HepG2 (cell line): ENCODE data around the gene CCDC87. TPM values are rescaled to one million over a fixed set of nuclear protein-coding genes. Genes with fewer than 3 reads are reported as not detected.
A peak's percentile ranks its signal among the peaks of the same experiment; 100 is the strongest.

ENCODE experiments used
- ATF7-NPFF ChIP-seq: sonication (generic); formaldehyde crosslinking; IDR thresholded peaks from 2 replicates; pipeline ENCODE4 v1.8.1; 2023; ENCODE audit warnings: mild to moderate bottlenecking, low read depth, missing genetic modification reagents, moderate library complexity
- ATM ChIP-seq: fragments of 450-650 bp; IDR thresholded peaks from 2 replicates; pipeline ENCODE4 v1.7.1; 2017; ENCODE audit warnings: mild to moderate bottlenecking, borderline replicate concordance
- BCL6 ChIP-seq: IDR thresholded peaks from 2 replicates; pipeline ENCODE4 v1.6.1; 2016; ENCODE audit warnings: missing genetic modification reagents, missing compliant biosample characterization
- FOXP1 ChIP-seq, 2 experiments: fragments of 450-650 bp in 1 of 2; IDR thresholded peaks; 2 replicates each; pipeline ENCODE4 v1.6.1; 2017 to 2018; ENCODE audit warnings: antibody characterized with exemption in 1 of 2
- KLF9 ChIP-seq: IDR thresholded peaks from 2 replicates; pipeline ENCODE4 v1.6.1; 2016; ENCODE audit warnings: low read depth
- NCOA2 ChIP-seq: sonication (generic); formaldehyde crosslinking; IDR thresholded peaks from 2 replicates; pipeline ENCODE4 v1.8.0; 2022; ENCODE audit warnings: inconsistent platforms
- NPAS2 ChIP-seq: sonication (generic); formaldehyde crosslinking; IDR thresholded peaks from 2 replicates; pipeline ENCODE4 v1.8.0; 2022; ENCODE audit warnings: mild to moderate bottlenecking, missing genetic modification reagents, borderline replicate concordance
- PAWR ChIP-seq: sonication (generic); formaldehyde crosslinking; IDR thresholded peaks from 2 replicates; pipeline ENCODE4 v1.4.0; 2020; ENCODE audit warnings: missing genetic modification reagents, mild to moderate bottlenecking, borderline replicate concordance
- PLRG1 ChIP-seq: fragments of 450-650 bp; conservative IDR thresholded peaks from 2 replicates; pipeline ENCODE4 v1.6.1; 2016
- SIX1 ChIP-seq: sonication (generic); formaldehyde crosslinking; IDR thresholded peaks from 2 replicates; pipeline ENCODE4 v1.4.0; 2020; ENCODE audit warnings: missing genetic modification reagents, borderline replicate concordance
- ZBTB21 ChIP-seq: sonication (generic); formaldehyde crosslinking; IDR thresholded peaks from 2 replicates; pipeline ENCODE4 v1.4.0; 2020; ENCODE audit warnings: missing genetic modification reagents
- ZEB1 ChIP-seq: IDR thresholded peaks from 2 replicates; pipeline ENCODE4 v1.6.1; 2012; ENCODE audit warnings: mild to moderate bottlenecking, low read depth, inconsistent platforms; ENCODE audit not compliant: insufficient replicate concordance
- ZFY ChIP-seq: sonication (generic); formaldehyde crosslinking; IDR thresholded peaks from 2 replicates; pipeline ENCODE4 v1.4.0; 2020; ENCODE audit warnings: missing genetic modification reagents
- ZNF143 ChIP-seq: sonication (generic); formaldehyde crosslinking; IDR thresholded peaks from 2 replicates; pipeline ENCODE4 v1.4.0; 2020; ENCODE audit warnings: missing genetic modification reagents
- ZNF530 ChIP-seq: sonication (generic); formaldehyde crosslinking; IDR thresholded peaks from 2 replicates; pipeline ENCODE4 v1.5.0; 2020; ENCODE audit warnings: low read depth, mild to moderate bottlenecking, missing genetic modification reagents
- ZNF569 ChIP-seq: sonication (generic); formaldehyde crosslinking; IDR thresholded peaks from 2 replicates; pipeline ENCODE4 v1.5.0; 2020; ENCODE audit warnings: mild to moderate bottlenecking, missing genetic modification reagents, moderate library complexity, borderline replicate concordance
- ZNF616 ChIP-seq: sonication (generic); formaldehyde crosslinking; IDR thresholded peaks from 2 replicates; pipeline ENCODE4 v1.5.0; 2020; ENCODE audit warnings: low read depth, mild to moderate bottlenecking, missing genetic modification reagents
- ZNF850 ChIP-seq: sonication (generic); formaldehyde crosslinking; conservative IDR thresholded peaks from 2 replicates; pipeline ENCODE4 v1.9.0; 2021; ENCODE audit warnings: mild to moderate bottlenecking, missing genetic modification reagents
- polyA plus RNA-seq, 8 experiments: library from polyadenylated mRNA; depleted of rRNA in 3 of 8; stranded (reverse) in 7 of 8; unstranded in 1 of 8; fragments of >200 nt; fragmentation: Illumina TruSeq in 4 of 8; extraction: Trizol in 4 of 8; gene quantifications; 2 replicates each; pipeline versions ENCODE4 v1.2.1 to v1.2.3, GENCODE V29; 2011 to 2016; ENCODE audit warnings: low read depth in 4 of 8, missing spikeins in 1 of 8, mixed read lengths in 1 of 8; ENCODE audit not compliant: insufficient read depth in 1 of 8
- total RNA-seq, 5 experiments: library from RNA; depleted of rRNA; stranded (reverse); fragments of >200 nt; fragmentation: Illumina TruSeq; extraction: Trizol; gene quantifications; 2 replicates each; pipeline ENCODE4 v1.2.3, GENCODE V29; 2016; ENCODE audit warnings: low read depth in 1 of 5
- TF ChIP-seq, protein P1 (sequence below): sonication (generic); formaldehyde crosslinking; IDR thresholded peaks from 2 replicates; pipeline ENCODE4 v1.5.0; 2020; ENCODE audit warnings: mild to moderate bottlenecking, missing genetic modification reagents
- TF ChIP-seq, protein P2 (sequence below): sonication (generic); formaldehyde crosslinking; IDR thresholded peaks from 2 replicates; pipeline ENCODE4 v1.4.0; 2020; ENCODE audit warnings: missing genetic modification reagents, borderline replicate concordance
- TF ChIP-seq, protein P3 (sequence below): sonication (generic); formaldehyde crosslinking; IDR thresholded peaks from 2 replicates; pipeline ENCODE4 v1.5.1; 2020; ENCODE audit warnings: missing genetic modification reagents, mild to moderate bottlenecking, borderline replicate concordance

The CCDC87 gene
- total and polyA plus RNA-seq, 2 of the 13 experiments (the other 11 are each of a cell fraction or from before 2014, with no cell fraction given) = 0.05 to 0.42 TPM

DNA sequence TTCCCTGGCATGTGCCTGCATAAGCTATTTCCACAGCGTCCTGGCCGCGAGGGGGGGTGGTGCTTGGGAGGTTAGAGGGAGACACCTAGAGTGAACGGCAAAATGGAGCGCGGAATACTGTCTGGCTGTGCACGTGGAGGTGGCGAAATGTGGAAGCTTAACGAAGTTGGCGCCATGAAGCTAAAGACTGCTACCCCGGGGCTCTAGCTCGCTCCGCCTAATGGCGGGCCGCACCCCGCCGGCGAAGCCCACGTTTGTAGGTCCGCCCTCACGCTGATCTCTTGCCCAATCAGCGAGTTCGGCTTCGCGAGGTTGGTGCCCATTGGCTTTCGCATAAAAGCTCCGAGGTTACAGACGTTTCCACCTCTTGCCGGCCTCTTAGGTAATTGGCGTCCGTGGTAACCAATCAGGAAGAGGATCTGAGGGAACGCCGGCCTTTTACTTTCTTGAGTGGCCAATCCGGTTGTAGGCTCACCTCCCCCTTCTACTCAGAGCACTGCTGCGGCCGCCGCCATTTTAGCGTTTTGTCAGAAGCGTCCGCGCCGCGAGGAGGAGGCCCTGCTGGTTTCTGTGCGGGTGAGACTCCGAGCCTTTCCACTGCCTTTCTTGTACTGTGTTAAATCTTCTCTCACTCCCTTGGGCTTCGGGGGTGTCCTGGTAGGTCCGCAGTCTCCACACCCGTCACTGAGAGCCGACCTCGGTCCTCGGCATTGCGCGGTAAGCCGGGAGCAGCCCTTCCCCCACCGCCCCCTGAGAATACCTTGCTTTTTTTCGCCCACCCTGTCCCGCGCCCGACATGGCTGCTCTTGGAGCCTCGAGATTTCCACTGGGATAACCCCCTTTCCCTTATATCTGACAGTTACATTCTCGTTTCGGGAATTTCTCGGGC is 45.6 kb upstream of the CCDC87 start, which contains the start of gene RBM4 (continued):
- TF ChIP-seq, protein P1, sequence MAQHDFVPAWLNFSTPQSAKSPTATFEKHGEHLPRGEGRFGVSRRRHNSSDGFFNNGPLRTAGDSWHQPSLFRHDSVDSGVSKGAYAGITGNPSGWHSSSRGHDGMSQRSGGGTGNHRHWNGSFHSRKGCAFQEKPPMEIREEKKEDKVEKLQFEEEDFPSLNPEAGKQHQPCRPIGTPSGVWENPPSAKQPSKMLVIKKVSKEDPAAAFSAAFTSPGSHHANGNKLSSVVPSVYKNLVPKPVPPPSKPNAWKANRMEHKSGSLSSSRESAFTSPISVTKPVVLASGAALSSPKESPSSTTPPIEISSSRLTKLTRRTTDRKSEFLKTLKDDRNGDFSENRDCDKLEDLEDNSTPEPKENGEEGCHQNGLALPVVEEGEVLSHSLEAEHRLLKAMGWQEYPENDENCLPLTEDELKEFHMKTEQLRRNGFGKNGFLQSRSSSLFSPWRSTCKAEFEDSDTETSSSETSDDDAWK (CRISPR knock-in tag) = no peak
- TF ChIP-seq FOXP1 (IDR thresholded peaks at IDR 0.05) (no peak), FOXP1 (CRISPR knock-in tag; IDR thresholded peaks at IDR 0.05) (no peak), ZBTB21 (CRISPR knock-in tag) (no peak), ATF7-NPFF (CRISPR knock-in tag) (no peak), PAWR (no peak), NPAS2 (CRISPR knock-in tag) (no peak), PLRG1 (no peak), ZEB1 (peak; percentile 30), ZNF143 (CRISPR knock-in tag) (no peak), ATM (no peak), SIX1 (CRISPR knock-in tag) (no peak), BCL6 (CRISPR knock-in tag) (peak; percentile 12; the same call in 1 of the 2 replicates), KLF9 (no peak), ZNF850 (CRISPR knock-in tag) (no peak), ZNF569 (CRISPR knock-in tag) (no peak), ZFY (peak; percentile 64), ZNF616 (no peak), ZNF530 (CRISPR knock-in tag) (no peak), NCOA2 (CRISPR knock-in tag) (peak; percentile 8; the same call in 1 of the 2 replicates)
- TF ChIP-seq, protein P2, sequence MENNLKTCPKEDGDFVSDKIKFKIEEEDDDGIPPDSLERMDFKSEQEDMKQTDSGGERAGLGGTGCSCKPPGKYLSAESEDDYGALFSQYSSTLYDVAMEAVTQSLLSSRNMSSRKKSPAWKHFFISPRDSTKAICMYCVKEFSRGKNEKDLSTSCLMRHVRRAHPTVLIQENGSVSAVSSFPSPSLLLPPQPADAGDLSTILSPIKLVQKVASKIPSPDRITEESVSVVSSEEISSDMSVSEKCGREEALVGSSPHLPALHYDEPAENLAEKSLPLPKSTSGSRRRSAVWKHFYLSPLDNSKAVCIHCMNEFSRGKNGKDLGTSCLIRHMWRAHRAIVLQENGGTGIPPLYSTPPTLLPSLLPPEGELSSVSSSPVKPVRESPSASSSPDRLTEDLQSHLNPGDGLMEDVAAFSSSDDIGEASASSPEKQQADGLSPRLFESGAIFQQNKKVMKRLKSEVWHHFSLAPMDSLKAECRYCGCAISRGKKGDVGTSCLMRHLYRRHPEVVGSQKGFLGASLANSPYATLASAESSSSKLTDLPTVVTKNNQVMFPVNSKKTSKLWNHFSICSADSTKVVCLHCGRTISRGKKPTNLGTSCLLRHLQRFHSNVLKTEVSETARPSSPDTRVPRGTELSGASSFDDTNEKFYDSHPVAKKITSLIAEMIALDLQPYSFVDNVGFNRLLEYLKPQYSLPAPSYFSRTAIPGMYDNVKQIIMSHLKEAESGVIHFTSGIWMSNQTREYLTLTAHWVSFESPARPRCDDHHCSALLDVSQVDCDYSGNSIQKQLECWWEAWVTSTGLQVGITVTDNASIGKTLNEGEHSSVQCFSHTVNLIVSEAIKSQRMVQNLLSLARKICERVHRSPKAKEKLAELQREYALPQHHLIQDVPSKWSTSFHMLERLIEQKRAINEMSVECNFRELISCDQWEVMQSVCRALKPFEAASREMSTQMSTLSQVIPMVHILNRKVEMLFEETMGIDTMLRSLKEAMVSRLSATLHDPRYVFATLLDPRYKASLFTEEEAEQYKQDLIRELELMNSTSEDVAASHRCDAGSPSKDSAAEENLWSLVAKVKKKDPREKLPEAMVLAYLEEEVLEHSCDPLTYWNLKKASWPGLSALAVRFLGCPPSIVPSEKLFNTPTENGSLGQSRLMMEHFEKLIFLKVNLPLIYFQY = 0 out of 2 replicates have a peak, but pooled peaks have one; percentile 30
- TF ChIP-seq, protein P3, sequence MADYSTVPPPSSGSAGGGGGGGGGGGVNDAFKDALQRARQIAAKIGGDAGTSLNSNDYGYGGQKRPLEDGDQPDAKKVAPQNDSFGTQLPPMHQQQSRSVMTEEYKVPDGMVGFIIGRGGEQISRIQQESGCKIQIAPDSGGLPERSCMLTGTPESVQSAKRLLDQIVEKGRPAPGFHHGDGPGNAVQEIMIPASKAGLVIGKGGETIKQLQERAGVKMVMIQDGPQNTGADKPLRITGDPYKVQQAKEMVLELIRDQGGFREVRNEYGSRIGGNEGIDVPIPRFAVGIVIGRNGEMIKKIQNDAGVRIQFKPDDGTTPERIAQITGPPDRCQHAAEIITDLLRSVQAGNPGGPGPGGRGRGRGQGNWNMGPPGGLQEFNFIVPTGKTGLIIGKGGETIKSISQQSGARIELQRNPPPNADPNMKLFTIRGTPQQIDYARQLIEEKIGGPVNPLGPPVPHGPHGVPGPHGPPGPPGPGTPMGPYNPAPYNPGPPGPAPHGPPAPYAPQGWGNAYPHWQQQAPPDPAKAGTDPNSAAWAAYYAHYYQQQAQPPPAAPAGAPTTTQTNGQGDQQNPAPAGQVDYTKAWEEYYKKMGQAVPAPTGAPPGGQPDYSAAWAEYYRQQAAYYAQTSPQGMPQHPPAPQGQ (CRISPR knock-in tag) = no peak
